Panc1 (cell line): ENCODE results near the gene NDUFC2. TPM values are rescaled to one million over a fixed set of nuclear protein-coding genes. Genes with fewer than 3 reads are reported as not detected.

ENCODE experiments used
- ATAC-seq: fragments of 200-7000 bp; cut with Tn5 transposase; 2 replicates; pipeline ENCODE4 v1.9.1; 2020; ENCODE audit warnings: mild to moderate bottlenecking, moderate library complexity
- BruUV-seq: library from RNA; stranded (reverse); fragments of 400-500 nt; replicated peaks from 2 replicates; lab custom pipeline; 2021; lab: Mats Ljungman, UMichigan
- CTCF ChIA-PET: fragments of 300-600 bp; sonication (Branson Sonifier 250); formaldehyde crosslinking; loops from one replicate; lab custom pipeline; 2022; ENCODE audit warnings: antibody characterized with exemption; lab: Charles Lee
- POLR2A ChIA-PET: fragments of 300-600 bp; sonication (Branson Sonifier 250); formaldehyde crosslinking; loops from one replicate; lab custom pipeline; 2022; ENCODE audit warnings: antibody characterized with exemption; lab: Charles Lee
- DNase-seq: peaks from one replicate; pipeline ENCODE4 v3.0.0-alpha.2; 2010; ENCODE audit warnings: low read depth, low spot score
- H3K27ac ChIP-seq: 2 replicates; pipeline ENCODE4 v1.5.1; 2011; ENCODE audit warnings: mild to moderate bottlenecking, low read length, inconsistent platforms
- H3K27me3 ChIP-seq: fragments of 200-500 bp; sonication (Bioruptor generic); 2 replicates; pipeline ENCODE4 v1.6.0; 2014; ENCODE audit warnings: low read length, inconsistent platforms; ENCODE audit not compliant: control insufficient read depth, insufficient read depth
- H3K36me3 ChIP-seq: fragments of 200-500 bp; sonication (Bioruptor generic); 2 replicates; pipeline ENCODE4 v1.5.1; 2014; ENCODE audit warnings: inconsistent platforms, mild to moderate bottlenecking, low read length, moderate library complexity; ENCODE audit not compliant: control insufficient read depth, insufficient read depth
- H3K4me1 ChIP-seq: 2 replicates; pipeline ENCODE4 v1.5.1; 2011; ENCODE audit warnings: inconsistent platforms, mild to moderate bottlenecking, low read length, moderate library complexity; ENCODE audit not compliant: control insufficient read depth, insufficient read depth
- H3K4me3 ChIP-seq, 2 experiments: 2 replicates each; pipeline ENCODE4 v1.5.1; 2011 to 2012; ENCODE audit warnings: low read depth in 2 of 2, low read length in 2 of 2, mild to moderate bottlenecking in 2 of 2, inconsistent platforms in 1 of 2, moderate library complexity in 1 of 2
- H3K9me3 ChIP-seq: fragments of 200-500 bp; sonication (Bioruptor generic); 2 replicates; pipeline ENCODE4 v1.5.1; 2014; ENCODE audit warnings: low read depth, mild to moderate bottlenecking, inconsistent platforms, low read length, moderate library complexity; ENCODE audit not compliant: control insufficient read depth, insufficient read depth
- POLR2AphosphoS5 ChIP-seq: IDR thresholded peaks from 2 replicates; pipeline ENCODE4 v1.6.1; 2012; ENCODE audit warnings: mild to moderate bottlenecking, low read depth, low read length, moderate library complexity
- SIN3A ChIP-seq: IDR thresholded peaks from 2 replicates; pipeline ENCODE4 v1.6.1; 2012; ENCODE audit warnings: low read depth, mild to moderate bottlenecking, low read length, moderate library complexity, borderline replicate concordance; ENCODE audit not compliant: insufficient read depth
- TCF7L2 ChIP-seq: IDR thresholded peaks from 2 replicates; pipeline ENCODE4 v1.6.1; 2011; ENCODE audit warnings: mild to moderate bottlenecking, low read depth, low read length, inconsistent platforms
- in situ Hi-C: cut with HindIII; loops from 2 replicates; pipeline ENCODE4 v1.10.0; 2016; ENCODE audit warnings: low sequenced_read_pairs, low pct_unique_long_range_greater_than_20kb
- intact Hi-C: fragments of 100-400 bp; cut with micrococcal nuclease; formaldehyde crosslinking; loops from one replicate; pipeline ENCODE4 v1.10.0; 2022; ENCODE audit not compliant: unreplicated experiment
- total RNA-seq: library from RNA; stranded (reverse); gene quantifications from one replicate; pipeline ENCODE4 v1.2.1, GENCODE V29; 2021; ENCODE audit not compliant: unreplicated experiment
- TF ChIP-seq, protein P1 (sequence below): fragments of 450-650 bp; IDR thresholded peaks from 2 replicates; pipeline ENCODE4 v1.5.1; 2017; ENCODE audit warnings: mild to moderate bottlenecking
- TF ChIP-seq, protein P2 (sequence below), 2 experiments: IDR thresholded peaks; 2 replicates each; pipeline ENCODE4 v1.6.1; 2011 to 2012; ENCODE audit warnings: low read depth in 2 of 2, control low read depth in 1 of 2, low read length in 1 of 2, mild to moderate bottlenecking in 1 of 2, moderate library complexity in 1 of 2; ENCODE audit not compliant: insufficient read depth in 1 of 2

NDUFC2 gene
- total RNA-seq, 1 experiment from 2014 or later: 308 TPM

DNA sequence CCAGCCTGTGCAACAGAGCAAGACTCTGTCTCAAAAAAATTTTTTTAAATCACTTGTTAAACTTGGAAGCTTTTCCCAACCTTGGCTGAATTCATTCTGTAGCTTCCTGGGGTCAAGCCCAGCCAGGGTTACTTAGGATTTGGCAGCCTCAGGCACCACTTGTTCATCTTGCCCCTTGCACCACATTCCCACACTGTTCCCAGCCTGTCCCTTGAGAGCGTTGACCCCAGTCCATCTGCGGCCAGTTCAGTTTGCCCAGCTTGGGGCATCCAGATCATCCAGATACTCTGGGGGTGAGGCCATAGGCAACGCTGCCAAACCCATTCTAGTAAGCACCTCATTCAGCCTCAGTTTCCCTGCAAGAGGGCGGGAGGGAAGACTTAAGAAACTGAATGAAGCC, 24.7 kb downstream of the NDUFC2 start:
- in situ Hi-C loops: no loop called here
- Histone ChIP-seq H3K36me3 (no peaks in the 10 kb centered on the region), H3K27ac (no peak overlapping the region), H3K4me3 (no peak overlapping the region), H3K4me1 (0 out of 2 replicates have a peak, but pooled peaks cover 3% of the 10 kb centered on the region), H3K9me3 (no peaks in the 10 kb centered on the region), H3K27me3 (no peaks in the 10 kb centered on the region)
- ATAC-seq (no peak), DNase-seq (no peak)
- CTCF ChIA-PET: interaction anchor here (0.6 kb wide), 1 partner anchor 50 kb away, joined by 3 read pairs; no protein-coding TSS in a partner anchor
- BruUV-seq: no TSS peak
- TF ChIP-seq, protein P1, sequence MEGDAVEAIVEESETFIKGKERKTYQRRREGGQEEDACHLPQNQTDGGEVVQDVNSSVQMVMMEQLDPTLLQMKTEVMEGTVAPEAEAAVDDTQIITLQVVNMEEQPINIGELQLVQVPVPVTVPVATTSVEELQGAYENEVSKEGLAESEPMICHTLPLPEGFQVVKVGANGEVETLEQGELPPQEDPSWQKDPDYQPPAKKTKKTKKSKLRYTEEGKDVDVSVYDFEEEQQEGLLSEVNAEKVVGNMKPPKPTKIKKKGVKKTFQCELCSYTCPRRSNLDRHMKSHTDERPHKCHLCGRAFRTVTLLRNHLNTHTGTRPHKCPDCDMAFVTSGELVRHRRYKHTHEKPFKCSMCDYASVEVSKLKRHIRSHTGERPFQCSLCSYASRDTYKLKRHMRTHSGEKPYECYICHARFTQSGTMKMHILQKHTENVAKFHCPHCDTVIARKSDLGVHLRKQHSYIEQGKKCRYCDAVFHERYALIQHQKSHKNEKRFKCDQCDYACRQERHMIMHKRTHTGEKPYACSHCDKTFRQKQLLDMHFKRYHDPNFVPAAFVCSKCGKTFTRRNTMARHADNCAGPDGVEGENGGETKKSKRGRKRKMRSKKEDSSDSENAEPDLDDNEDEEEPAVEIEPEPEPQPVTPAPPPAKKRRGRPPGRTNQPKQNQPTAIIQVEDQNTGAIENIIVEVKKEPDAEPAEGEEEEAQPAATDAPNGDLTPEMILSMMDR: no peak
- TF ChIP-seq SIN3A (no peak), POLR2AphosphoS5 (no peak), TCF7L2 (no peak)
- TF ChIP-seq, protein P2, sequence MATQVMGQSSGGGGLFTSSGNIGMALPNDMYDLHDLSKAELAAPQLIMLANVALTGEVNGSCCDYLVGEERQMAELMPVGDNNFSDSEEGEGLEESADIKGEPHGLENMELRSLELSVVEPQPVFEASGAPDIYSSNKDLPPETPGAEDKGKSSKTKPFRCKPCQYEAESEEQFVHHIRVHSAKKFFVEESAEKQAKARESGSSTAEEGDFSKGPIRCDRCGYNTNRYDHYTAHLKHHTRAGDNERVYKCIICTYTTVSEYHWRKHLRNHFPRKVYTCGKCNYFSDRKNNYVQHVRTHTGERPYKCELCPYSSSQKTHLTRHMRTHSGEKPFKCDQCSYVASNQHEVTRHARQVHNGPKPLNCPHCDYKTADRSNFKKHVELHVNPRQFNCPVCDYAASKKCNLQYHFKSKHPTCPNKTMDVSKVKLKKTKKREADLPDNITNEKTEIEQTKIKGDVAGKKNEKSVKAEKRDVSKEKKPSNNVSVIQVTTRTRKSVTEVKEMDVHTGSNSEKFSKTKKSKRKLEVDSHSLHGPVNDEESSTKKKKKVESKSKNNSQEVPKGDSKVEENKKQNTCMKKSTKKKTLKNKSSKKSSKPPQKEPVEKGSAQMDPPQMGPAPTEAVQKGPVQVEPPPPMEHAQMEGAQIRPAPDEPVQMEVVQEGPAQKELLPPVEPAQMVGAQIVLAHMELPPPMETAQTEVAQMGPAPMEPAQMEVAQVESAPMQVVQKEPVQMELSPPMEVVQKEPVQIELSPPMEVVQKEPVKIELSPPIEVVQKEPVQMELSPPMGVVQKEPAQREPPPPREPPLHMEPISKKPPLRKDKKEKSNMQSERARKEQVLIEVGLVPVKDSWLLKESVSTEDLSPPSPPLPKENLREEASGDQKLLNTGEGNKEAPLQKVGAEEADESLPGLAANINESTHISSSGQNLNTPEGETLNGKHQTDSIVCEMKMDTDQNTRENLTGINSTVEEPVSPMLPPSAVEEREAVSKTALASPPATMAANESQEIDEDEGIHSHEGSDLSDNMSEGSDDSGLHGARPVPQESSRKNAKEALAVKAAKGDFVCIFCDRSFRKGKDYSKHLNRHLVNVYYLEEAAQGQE (IDR thresholded peaks at IDR 0.05; ENCODE audit: insufficient read depth in 1 of 2, low read depth in 2 of 2, low read length in 1 of 2): no peak
- intact Hi-C loops: no loop called here
- POLR2A ChIA-PET: no interaction called here

GRCh38 chr11:78050964-78051831, 28.5 kb downstream of the NDUFC2 start:
- in situ Hi-C loops (no loop called here), intact Hi-C loops (no loop called here)
- no peaks in the 10 kb centered on the region for H3K9me3 ChIP-seq
- H3K27me3 ChIP-seq: no peaks in the 10 kb centered on the region
- no peaks in the 10 kb centered on the region for H3K36me3 ChIP-seq
- TF ChIP-seq SIN3A: no peak
- TF ChIP-seq POLR2AphosphoS5: no peak
- TF ChIP-seq, protein P2 (IDR thresholded peaks at IDR 0.05; ENCODE audit: insufficient read depth in 1 of 2, low read depth in 2 of 2, low read length in 1 of 2): no peak
- TF ChIP-seq, protein P1: no peak
- TF ChIP-seq TCF7L2: no peak
- DNase-seq: no peak
- ChIA-PET POLR2A (no interaction called here), CTCF (interaction anchor here (0.6 kb wide), 1 partner anchor 77 kb away, joined by 8 read pairs; no protein-coding TSS in a partner anchor)
- BruUV-seq: no TSS peak
- peaks cover 3% of the 10 kb centered on the region; the same call in 1 of the 2 replicates for H3K4me1 ChIP-seq
- peak; percentile 70; the same call in 1 of the 2 replicates for ATAC-seq
- peak overlapping the region; percentile 1; the same call in 1 of the 2 replicates for H3K27ac ChIP-seq
- H3K4me3 ChIP-seq: no peak overlapping the region
